GM10266 (cell line): ENCODE results near the gene TNFSF13.
A peak's percentile ranks its signal among the peaks of the same experiment; 100 is the strongest.

Experiments used
- DNase-seq: peaks from one replicate; pipeline ENCODE4 v3.0.0; 2012; ENCODE audit errors: extremely low spot score
- CTCF ChIP-seq: IDR thresholded peaks from 2 replicates; pipeline ENCODE4 v1.5.1; 2012; ENCODE audit warnings: mild to moderate bottlenecking, low read depth; ENCODE audit not compliant: control insufficient read depth, insufficient read depth; ENCODE audit errors: missing control alignments

The TNFSF13 gene

GRCh38 chr17:7551396-7551795 is 7.2 kb upstream of the TNFSF13 start:
- no peak for TF ChIP-seq CTCF
- DNase-seq = no peak

DNA sequence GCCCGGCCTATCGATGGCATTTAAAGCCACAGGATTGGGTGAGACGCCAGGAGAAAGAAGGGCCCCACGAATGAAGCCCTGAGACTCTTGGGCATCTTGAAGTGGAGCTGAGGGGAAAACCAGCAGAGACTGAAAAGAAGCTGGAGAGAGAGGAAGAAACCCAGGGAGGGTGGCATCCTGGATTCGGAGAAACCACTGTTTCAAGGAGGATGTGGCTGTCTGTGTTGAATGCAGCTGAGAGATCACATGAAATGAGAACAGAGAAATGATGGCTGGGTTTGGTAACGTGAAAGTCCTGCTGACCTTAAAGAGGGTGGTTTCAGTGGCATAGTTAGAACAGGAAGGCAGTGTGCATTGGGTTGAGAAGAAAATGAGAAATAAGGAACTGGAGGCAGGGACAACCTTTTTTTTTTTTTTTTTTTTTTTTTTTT is 5.9 kb upstream of the TNFSF13 start:
- DNase-seq = peak; percentile 75
- TF ChIP-seq CTCF = no peak

GRCh38 chr17:7553356-7553755 is 5.2 kb upstream of the TNFSF13 start:
- no peak for DNase-seq
- no peak for TF ChIP-seq CTCF

DNA sequence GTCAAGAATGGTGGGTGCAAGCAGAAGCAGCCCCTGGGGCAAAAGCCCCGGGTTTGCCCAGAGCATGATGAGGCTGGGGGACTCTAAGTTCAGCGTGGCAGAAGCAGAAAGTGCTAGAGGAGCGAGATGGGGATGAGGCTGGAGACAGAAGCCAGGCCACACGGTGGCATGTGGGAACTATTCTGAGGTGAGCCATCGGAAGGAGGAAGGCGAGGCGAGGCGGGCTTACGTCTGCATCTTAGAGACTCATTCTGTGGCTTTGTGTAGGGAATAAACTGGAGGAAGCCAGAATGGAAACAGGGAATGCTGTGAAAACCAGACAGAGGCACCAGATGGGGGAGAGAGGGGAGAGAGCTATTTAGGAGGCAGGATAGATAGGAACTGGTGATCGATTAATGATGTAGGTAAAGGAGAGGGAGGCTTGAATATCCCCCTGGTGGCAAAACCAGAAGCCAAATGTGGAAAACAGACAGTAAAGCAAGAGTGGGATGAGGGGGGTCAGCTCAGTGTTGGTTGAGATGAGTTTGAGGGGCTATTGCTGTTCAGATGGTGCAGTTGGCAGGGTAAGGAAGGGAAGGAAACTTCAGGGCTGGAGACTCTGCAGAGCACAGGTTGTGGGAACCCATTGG is 3.1 kb upstream of the TNFSF13 start:
- no peak for TF ChIP-seq CTCF
- no peak for DNase-seq

DNA sequence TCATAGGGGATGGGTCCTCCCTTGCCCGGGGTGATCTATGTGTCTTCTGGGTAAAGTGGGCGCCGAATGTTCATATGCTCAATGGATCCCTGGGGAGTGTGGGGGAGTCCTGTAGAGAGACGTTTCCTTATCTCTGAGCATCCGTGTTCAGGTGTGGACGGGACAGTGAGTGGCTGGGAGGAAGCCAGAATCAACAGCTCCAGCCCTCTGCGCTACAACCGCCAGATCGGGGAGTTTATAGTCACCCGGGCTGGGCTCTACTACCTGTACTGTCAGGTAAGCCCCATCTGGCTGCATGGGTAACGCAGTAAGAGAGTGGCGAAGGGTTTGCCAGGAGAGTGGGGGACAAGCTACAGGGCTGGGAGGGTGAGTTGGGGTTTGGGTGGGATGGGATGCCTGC is 1.9 kb upstream of the TNFSF13 start:
- no peak for DNase-seq
- TF ChIP-seq CTCF = no peak

DNA sequence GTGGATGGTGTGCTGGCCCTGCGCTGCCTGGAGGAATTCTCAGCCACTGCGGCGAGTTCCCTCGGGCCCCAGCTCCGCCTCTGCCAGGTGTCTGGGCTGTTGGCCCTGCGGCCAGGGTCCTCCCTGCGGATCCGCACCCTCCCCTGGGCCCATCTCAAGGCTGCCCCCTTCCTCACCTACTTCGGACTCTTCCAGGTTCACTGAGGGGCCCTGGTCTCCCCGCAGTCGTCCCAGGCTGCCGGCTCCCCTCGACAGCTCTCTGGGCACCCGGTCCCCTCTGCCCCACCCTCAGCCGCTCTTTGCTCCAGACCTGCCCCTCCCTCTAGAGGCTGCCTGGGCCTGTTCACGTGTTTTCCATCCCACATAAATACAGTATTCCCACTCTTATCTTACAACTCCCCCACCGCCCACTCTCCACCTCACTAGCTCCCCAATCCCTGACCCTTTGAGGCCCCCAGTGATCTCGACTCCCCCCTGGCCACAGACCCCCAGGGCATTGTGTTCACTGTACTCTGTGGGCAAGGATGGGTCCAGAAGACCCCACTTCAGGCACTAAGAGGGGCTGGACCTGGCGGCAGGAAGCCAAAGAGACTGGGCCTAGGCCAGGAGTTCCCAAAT is 1.3 kb upstream of the TNFSF13 start:
- DNase-seq = no peak
- no peak for TF ChIP-seq CTCF

- DNase-seq = peak; percentile 66
- TF ChIP-seq CTCF = no peak
Measured at GRCh38 chr17:7557775-7558543, 591 bp upstream of the TNFSF13 start.
